Tibial nerve (tissue), 3 donors: ENCODE results near the gene ALDOB.

Experiments
- POLR2A ChIP-seq, 2 donors: fragments of 450-650 bp; IDR thresholded peaks; one replicate each; pipeline ENCODE4 v1.6.1; 2017; ENCODE audit warnings: antibody characterized with exemption in 2 of 2, mild to moderate bottlenecking in 2 of 2, moderate library complexity in 2 of 2
- TF ChIP-seq, protein P1 (sequence below), 5 experiments: fragments of 200-600 bp in 3 of 5; fragments of 450-650 bp in 2 of 5; sonication (generic) in 3 of 5; IDR thresholded peaks; one replicate each; pipeline ENCODE4 v1.5.1; 2016 to 2019; ENCODE audit warnings: antibody characterized with exemption in 5 of 5, mild to moderate bottlenecking in 3 of 5, moderate library complexity in 2 of 5

DNA sequence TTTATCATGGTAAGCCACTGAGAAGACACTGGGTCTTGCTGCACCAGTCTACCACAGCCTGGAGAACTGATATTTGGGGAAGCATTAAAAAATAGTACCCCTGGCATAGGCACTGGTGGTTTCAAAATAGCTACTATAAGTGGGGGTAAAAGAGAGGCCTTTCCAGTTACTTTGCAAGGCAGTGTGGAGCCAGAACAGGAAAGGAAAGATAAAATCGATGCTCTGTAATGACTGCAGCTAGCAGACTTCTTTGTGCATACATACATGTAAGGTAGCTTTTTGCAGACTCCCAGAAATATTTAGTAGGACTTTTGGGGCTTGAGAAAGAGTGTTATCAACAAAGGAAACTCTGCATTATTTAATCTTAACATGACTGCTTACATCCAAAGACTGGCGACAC is 31.3 kb upstream of the ALDOB start:
- TF ChIP-seq, protein P1, sequence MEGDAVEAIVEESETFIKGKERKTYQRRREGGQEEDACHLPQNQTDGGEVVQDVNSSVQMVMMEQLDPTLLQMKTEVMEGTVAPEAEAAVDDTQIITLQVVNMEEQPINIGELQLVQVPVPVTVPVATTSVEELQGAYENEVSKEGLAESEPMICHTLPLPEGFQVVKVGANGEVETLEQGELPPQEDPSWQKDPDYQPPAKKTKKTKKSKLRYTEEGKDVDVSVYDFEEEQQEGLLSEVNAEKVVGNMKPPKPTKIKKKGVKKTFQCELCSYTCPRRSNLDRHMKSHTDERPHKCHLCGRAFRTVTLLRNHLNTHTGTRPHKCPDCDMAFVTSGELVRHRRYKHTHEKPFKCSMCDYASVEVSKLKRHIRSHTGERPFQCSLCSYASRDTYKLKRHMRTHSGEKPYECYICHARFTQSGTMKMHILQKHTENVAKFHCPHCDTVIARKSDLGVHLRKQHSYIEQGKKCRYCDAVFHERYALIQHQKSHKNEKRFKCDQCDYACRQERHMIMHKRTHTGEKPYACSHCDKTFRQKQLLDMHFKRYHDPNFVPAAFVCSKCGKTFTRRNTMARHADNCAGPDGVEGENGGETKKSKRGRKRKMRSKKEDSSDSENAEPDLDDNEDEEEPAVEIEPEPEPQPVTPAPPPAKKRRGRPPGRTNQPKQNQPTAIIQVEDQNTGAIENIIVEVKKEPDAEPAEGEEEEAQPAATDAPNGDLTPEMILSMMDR (IDR thresholded peaks at IDR 0.05): no peak
- TF ChIP-seq POLR2A (IDR thresholded peaks at IDR 0.05): no peak
